GM19238 (cell line): Measurements from ENCODE around the gene ALKBH8.
"Not testable (repeated sequence)": the region's sequence is repeated elsewhere in the genome, so short reads cannot be mapped to it uniquely, and the experiment has no call there.

Experiments
- DNase-seq: peaks from one replicate; pipeline ENCODE4 v3.0.0; 2011; ENCODE audit warnings: low spot score; ENCODE audit not compliant: insufficient read length

Gene ALKBH8

GRCh38 chr11:107577346-107577711 is 11.8 kb upstream of the ALKBH8 start:
- no peak for DNase-seq

DNA sequence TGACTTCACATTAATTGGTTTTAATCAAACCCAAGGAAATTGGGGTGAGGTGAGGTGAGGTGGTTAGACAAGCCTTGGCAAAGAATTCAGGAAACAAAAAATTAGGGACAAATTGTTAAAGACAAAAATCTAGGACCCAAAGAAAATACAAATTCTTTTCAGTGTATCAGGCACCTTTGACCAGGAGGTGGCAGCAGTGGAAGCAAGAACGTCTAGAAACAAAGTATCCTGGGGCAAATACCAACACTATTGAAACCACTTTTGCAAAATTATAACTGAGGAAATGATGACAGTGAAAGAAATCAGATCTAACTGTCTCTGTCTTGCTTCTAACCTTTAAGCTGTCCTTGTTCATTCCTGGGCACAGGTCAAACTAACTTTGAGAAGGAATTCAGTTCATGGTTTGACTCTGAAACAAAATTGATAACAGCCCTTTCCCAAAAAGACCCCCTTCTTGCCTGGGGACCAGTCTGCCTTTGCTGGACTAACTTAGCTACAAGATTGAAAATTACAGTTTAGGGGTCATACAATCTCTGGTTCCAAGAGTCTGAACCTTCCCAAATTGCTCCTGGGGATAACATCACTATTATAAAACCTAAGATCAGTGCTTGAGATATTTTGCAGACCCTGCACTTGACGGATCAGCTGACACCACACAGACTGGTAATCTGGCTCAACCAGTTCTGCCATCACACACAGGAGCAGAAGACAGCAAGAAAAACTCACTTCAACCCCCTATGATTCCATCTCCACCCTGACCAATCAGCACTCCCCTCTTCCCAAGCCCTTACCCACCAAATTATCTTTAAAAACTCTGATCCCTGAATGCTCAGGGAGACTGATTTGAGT is 11.2 kb upstream of the ALKBH8 start:
- DNase-seq: not testable (repeated sequence)

GRCh38 chr11:107573438-107573837 is 7.9 kb upstream of the ALKBH8 start:
- DNase-seq: no peak

DNA sequence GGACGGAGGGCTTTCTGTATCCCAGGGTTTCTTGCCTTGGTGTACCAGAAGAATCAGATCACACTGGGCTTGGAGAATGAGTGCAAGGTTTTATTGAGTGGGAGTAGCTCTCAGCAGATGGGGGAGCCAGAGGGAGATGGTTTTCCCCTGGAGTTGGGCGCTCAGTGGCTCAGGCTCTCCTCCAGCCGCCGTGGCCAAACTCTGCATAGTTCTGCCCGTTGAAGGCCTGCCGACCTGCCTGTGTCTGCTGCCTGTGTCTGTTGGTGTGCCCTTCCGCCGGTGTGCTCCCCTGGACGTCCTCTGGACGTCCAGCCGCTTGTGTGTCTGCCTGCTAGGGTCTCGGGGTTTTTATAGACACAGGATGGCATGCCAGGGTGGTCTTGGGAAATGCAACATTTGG is 4.5 kb upstream of the ALKBH8 start:
- no peak for DNase-seq

DNA sequence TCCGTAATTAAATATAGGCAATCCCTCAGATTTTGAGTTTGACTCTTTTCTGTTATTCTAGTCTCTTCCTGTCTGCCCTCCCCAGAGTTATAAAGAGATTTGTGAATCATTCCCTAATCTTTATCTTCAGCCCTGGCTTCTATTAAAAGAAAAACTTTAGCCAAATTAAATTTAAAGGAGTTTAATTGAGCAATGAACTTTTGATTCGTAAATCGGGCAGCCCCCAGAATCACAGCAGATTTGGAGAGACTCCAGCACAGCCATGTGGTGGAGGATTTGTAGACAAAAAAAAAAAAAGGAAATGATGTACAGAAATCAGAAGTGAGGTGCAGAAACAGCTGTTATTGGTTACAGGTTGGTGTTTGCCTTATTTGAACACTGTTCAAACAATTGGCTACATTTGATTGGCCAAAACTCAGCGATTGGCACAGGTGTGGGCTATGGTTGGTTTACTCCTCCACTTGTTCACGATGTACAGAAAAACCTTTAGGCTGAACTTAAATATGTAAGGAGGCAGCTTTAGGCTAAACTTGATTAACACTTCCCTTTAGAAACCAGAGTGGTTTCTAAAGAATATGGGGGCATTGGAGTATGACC is 2.3 kb upstream of the ALKBH8 start:
- DNase-seq: no peak

DNA sequence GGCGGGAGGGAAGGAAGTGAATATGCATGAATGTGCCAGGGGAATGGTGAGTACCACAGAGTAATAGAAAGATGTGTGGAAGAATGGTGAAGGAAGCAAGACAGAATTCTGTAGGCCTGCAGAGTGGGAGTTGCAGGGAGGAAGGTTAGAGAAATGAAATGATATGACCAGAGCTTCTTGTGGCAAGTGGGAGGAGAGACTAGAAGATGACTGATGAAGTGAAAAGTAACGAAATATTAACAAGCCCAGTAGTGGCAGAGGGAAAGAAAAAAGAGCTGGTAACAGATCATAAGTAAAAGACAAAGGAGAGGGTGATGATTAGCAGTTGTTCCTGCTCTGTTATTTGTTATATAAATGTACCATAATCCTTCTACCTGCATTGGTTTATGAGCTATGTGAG is 1.0 kb upstream of the ALKBH8 start:
- DNase-seq: no peak

DNA sequence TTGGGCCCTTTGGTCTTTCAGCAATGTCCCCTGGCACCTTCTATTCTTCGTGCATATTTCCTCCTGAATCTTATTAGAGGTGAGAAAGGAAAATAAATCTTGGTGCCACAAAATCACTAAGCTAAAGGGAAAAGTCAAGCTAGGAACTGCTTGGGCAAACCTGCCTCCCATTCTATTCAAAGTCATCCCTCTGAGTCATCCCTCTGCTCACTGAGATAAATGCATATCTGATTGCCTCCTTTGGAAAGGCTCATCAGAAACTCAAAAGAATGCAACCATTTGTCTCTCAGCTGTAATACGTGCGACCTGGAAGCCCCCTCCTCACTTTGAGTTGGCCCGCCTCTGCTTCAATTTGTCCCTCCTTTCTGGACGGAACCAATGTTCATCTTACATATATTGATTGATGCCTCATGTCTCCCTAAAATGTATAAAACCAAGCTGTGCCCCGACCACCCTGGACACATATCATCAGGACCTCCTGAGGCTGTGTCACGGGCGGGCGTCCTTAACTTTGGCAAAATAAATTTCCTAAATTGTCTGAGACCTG is 493 bp upstream of the ALKBH8 start:
- DNase-seq: not testable (repeated sequence)

- no peak for DNase-seq
Observed at GRCh38 chr11:107564877-107565218, 687 bp downstream of the ALKBH8 start.

GRCh38 chr11:107563702-107564101 is 1.8 kb downstream of the ALKBH8 start:
- DNase-seq: no peak

- DNase-seq: no peak
Observed at GRCh38 chr11:107562647-107563208, 2.8 kb downstream of the ALKBH8 start.

DNA sequence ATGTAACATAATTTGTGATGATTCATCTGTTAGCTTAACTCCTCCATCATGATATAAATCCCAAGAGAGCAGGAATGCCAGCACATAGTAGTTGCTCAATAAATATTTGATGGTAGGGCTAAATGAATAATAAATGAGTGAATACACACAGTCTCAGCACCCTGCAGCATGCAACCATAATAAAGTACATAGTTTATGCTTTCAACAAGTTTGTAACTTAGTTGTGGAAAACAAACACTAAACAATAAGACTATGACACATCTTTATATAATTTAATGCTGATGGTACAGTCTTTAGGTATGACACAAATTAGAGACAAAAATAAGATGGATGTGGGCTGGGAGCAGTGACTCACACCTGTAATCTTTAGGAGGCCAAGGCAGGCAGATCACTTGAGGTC is 3.8 kb downstream of the ALKBH8 start:
- DNase-seq: no peak

GRCh38 chr11:107550304-107550703 is 15.2 kb downstream of the ALKBH8 start:
- DNase-seq: no peak

- no peak for DNase-seq
Observed at GRCh38 chr11:107549954-107550285, 15.6 kb downstream of the ALKBH8 start.

- DNase-seq: no peak
Observed at GRCh38 chr11:107549253-107549953, 16.1 kb downstream of the ALKBH8 start.

DNA sequence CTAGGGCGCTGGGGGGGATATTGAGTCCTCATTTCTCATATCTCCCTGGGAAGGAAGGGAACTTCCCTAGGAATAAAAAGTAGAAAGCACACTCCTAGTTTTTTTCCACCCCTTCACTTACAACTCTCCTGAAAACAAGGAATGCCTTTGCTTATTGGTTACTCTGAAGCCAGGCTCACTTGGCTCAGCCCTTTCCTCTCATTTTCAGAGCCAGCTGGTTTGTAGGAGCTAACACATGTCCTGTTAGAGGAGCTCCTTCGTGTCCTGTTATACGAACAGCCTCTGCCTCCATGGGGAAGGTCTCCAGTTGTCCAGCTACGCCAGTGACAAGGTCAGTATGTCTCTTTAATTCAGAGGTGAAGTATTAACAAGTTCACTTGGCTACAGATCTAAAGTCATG is 17.6 kb downstream of the ALKBH8 start:
- no peak for DNase-seq

GRCh38 chr11:107545101-107545514 is 20.4 kb downstream of the ALKBH8 start:
- DNase-seq: no peak

- DNase-seq: no peak
Observed at GRCh38 chr11:107538821-107539220, 26.7 kb downstream of the ALKBH8 start.

DNA sequence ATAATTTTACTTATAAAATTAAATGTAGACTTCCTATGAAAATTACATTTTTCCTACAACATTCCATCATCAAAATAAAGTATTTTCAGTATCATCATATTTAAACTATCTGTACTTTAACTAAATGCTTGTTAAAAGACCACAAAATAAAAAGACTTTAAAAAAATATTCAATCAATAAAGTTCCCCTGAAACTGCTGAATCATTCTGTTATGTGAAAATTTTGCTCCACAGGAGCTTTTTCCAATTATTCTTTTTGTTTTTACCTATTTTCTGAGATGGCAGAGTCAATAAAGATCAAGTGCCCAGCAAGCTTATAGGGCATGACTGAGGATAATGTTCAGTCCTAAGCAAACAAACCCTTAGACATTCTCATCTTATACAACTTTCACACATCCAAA is 27.3 kb downstream of the ALKBH8 start:
- DNase-seq: no peak

DNA sequence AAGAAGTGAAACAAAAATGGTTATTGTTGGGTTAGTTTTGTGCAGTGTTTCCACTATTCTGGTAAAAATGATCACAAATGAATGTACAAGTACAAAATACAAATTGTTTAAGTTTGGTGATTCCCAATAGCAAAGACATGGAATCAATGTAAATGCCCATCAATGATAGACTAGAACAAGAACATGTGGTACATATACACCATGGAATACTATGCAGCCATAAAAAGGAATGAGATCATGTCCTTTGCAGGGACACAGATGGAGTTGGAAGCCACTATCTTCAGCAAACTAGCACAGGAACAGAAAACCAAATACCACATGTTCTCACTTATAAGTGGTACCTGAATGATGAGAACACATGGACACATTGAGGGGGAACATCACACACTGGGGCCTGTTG is 28.4 kb downstream of the ALKBH8 start:
- not testable (repeated sequence) for DNase-seq

GRCh38 chr11:107526197-107526596 is 39.3 kb downstream of the ALKBH8 start:
- DNase-seq: no peak

- DNase-seq: no peak
Observed at GRCh38 chr11:107508858-107509244, 56.7 kb downstream of the ALKBH8 start.

GRCh38 chr11:107508201-107508857 is 57.2 kb downstream of the ALKBH8 start:
- DNase-seq: no peak
